Limb (tissue), 2 donors: ENCODE results near the gene SEMA4C.

Source experiments
- DNase-seq, 2 donors: peaks; one replicate each; pipeline ENCODE4 v3.0.0-alpha.2; 2016; ENCODE audit errors: extremely low spot score in 2 of 2

Gene SEMA4C

GRCh38 chr2:96882906-96883305 lies 13.0 kb upstream of the SEMA4C start:
- DNase-seq, result no peak

GRCh38 chr2:96882230-96882629 lies 12.3 kb upstream of the SEMA4C start:
- no peak for DNase-seq

- no peak for DNase-seq
These were observed 11.7 kb upstream of the SEMA4C start for GRCh38 chr2:96881349-96882195.

GRCh38 chr2:96880891-96881273 lies 11.0 kb upstream of the SEMA4C start:
- DNase-seq, result no peak

- no peak for DNase-seq
These were observed 9.7 kb upstream of the SEMA4C start for GRCh38 chr2:96879545-96880040.

- DNase-seq, result no peak
These were observed 9.1 kb upstream of the SEMA4C start for GRCh38 chr2:96878796-96879544.

GRCh38 chr2:96878171-96878570 lies 8.3 kb upstream of the SEMA4C start:
- no peak for DNase-seq

GRCh38 chr2:96877631-96878092 lies 7.8 kb upstream of the SEMA4C start:
- no peak for DNase-seq

GRCh38 chr2:96877042-96877451 lies 7.2 kb upstream of the SEMA4C start:
- no peak for DNase-seq

GRCh38 chr2:96876269-96877041 lies 6.6 kb upstream of the SEMA4C start:
- no peak for DNase-seq

- DNase-seq, result no peak
These were observed 5.8 kb upstream of the SEMA4C start for GRCh38 chr2:96875498-96876268.

GRCh38 chr2:96874198-96874831 lies 4.4 kb upstream of the SEMA4C start:
- DNase-seq, result no peak

GRCh38 chr2:96873651-96874096 lies 3.8 kb upstream of the SEMA4C start:
- DNase-seq, result no peak

- DNase-seq, result no peak
These were observed 2.9 kb upstream of the SEMA4C start for GRCh38 chr2:96872591-96873349.

GRCh38 chr2:96870626-96871255 lies 861 bp upstream of the SEMA4C start:
- peak in 1 of 2 donors; percentile 54 for DNase-seq

- DNase-seq, result peak; percentile 82 to 92
These were observed 529 bp downstream of the SEMA4C start for GRCh38 chr2:96869281-96869821.

- peak; percentile 81 to 93 for DNase-seq
These were observed 1.2 kb downstream of the SEMA4C start for GRCh38 chr2:96868555-96869280.
